ENCODE results near the gene SBF2. TPM values are rescaled to one million over a fixed set of nuclear protein-coding genes. Genes with fewer than 3 reads are reported as not detected.

The SBF2 gene
- 10 to 100 TPM; 44.6 to 59.4 (median 53.4) TPM for total RNA-seq

- intact Hi-C loops (cut with DNase I), result no loop called here
- Histone ChIP-seq H3K9me3 (no peaks in the 10 kb centered on the region), H3K27ac (replicated peaks in 1 of 4) (peak within 1 kb of the TSS; percentile 91 to 99 (median 96)), H3K4me1 (peaks cover 15 to 57% (median 53%) of the 10 kb centered on the region in 4 donors), H3K4me3 (peak within 1 kb of the TSS; percentile 70 to 93 (median 77)), H3K27me3 (peaks cover 0 to 4% (median 0%) of the 10 kb centered on the region in 4 donors), H3K36me3 (peaks cover 0 to 8% (median 2%) of the 10 kb centered on the region in 4 donors)
- peak; percentile 95 for DNase-seq (ENCODE audit: extremely low spot score)
- TF ChIP-seq CTCF (IDR thresholded peaks at IDR 0.05) (peak in 1 of 3 experiments; percentile 8), EP300 (IDR thresholded peaks at IDR 0.05) (no peak), POLR2AphosphoS5 (IDR thresholded peaks at IDR 0.05) (peak; percentile 90 to 94), POLR2A (IDR thresholded peaks at IDR 0.05; ENCODE audit: low read depth) (peak; percentile 72)
- 2% methylated on average over 23 of the region's 81 CpGs for WGBS
Measured at GRCh38 chr11:10293423-10294289, at the start of gene SBF2. SBF2 (minus strand) TSS chr11:10294219; CDS start chr11:10294069, 150 bp downstream.

- DNase-seq (ENCODE audit: extremely low spot score), result no peak
- intact Hi-C loops (cut with DNase I), result no loop called here
- Histone ChIP-seq H3K36me3 (no peaks in the 10 kb centered on the region), H3K27me3 (no peaks in the 10 kb centered on the region), H3K27ac (replicated peaks in 1 of 4) (no peak overlapping the region), H3K4me1 (no peaks in the 10 kb centered on the region), H3K9me3 (no peaks in the 10 kb centered on the region), H3K4me3 (no peak overlapping the region)
- TF ChIP-seq EP300 (IDR thresholded peaks at IDR 0.05) (no peak), CTCF (IDR thresholded peaks at IDR 0.05) (no peak), POLR2AphosphoS5 (IDR thresholded peaks at IDR 0.05) (no peak), POLR2A (IDR thresholded peaks at IDR 0.05; ENCODE audit: low read depth) (no peak)
Measured at GRCh38 chr11:10338287-10338686, 44.3 kb upstream of the SBF2 start.

GRCh38 chr11:10333490-10333889, 39.5 kb upstream of the SBF2 start:
- no peak overlapping the region for H3K4me3 ChIP-seq
- H3K27ac ChIP-seq (replicated peaks in 1 of 4), result no peak overlapping the region
- no peak for TF ChIP-seq POLR2AphosphoS5 (IDR thresholded peaks at IDR 0.05)
- no peak for TF ChIP-seq CTCF (IDR thresholded peaks at IDR 0.05)
- no peak for TF ChIP-seq EP300 (IDR thresholded peaks at IDR 0.05)
- no peak for TF ChIP-seq POLR2A (IDR thresholded peaks at IDR 0.05; ENCODE audit: low read depth)
- DNase-seq (ENCODE audit: extremely low spot score), result no peak
- H3K9me3 ChIP-seq, result no peaks in the 10 kb centered on the region
- peaks cover 4 to 9% (median 9%) of the 10 kb centered on the region in 4 donors for H3K4me1 ChIP-seq
- intact Hi-C loops (cut with DNase I), result no loop called here
- WGBS, result 65% methylated on average over 1 of the region's 1 CpG
- H3K27me3 ChIP-seq, result no peaks in the 10 kb centered on the region
- no peaks in the 10 kb centered on the region for H3K36me3 ChIP-seq

- Histone ChIP-seq H3K27ac (replicated peaks in 1 of 4) (no peak overlapping the region), H3K36me3 (no peaks in the 10 kb centered on the region), H3K4me3 (no peak overlapping the region), H3K4me1 (peaks cover 21 to 27% (median 25%) of the 10 kb centered on the region in 4 donors), H3K27me3 (no peaks in the 10 kb centered on the region), H3K9me3 (no peaks in the 10 kb centered on the region)
- DNase-seq (ENCODE audit: extremely low spot score), result peak; percentile 17
- WGBS, result 92% methylated on average over 6 of the region's 6 CpGs
- TF ChIP-seq CTCF (IDR thresholded peaks at IDR 0.05), result no peak
- no peak for TF ChIP-seq POLR2A (IDR thresholded peaks at IDR 0.05; ENCODE audit: low read depth)
- intact Hi-C loops (cut with DNase I), result no loop called here
Measured at GRCh38 chr11:10331548-10332289, 37.7 kb upstream of the SBF2 start.
